Suprapubic skin (tissue), 4 donors: ENCODE data around the gene KIF5A. TPM values are rescaled to one million over a fixed set of nuclear protein-coding genes. Genes with fewer than 3 reads are reported as not detected.

Source experiments
- DNase-seq, 2 donors: peaks; one replicate each; pipeline ENCODE4 v3.0.0-alpha.2; 2019; ENCODE audit warnings: low spot score in 2 of 2
- H3K27ac ChIP-seq: fragments of 200-600 bp; sonication (generic); one replicate; pipeline ENCODE4 v1.5.1; 2019
- H3K27me3 ChIP-seq: fragments of 200-600 bp; sonication (generic); one replicate; pipeline ENCODE4 v1.5.1; 2019
- H3K36me3 ChIP-seq: fragments of 200-600 bp; sonication (generic); one replicate; pipeline ENCODE4 v1.5.1; 2019
- H3K4me1 ChIP-seq: fragments of 200-600 bp; sonication (generic); one replicate; pipeline ENCODE4 v1.5.1; 2019
- H3K4me3 ChIP-seq: fragments of 200-600 bp; sonication (generic); one replicate; pipeline ENCODE4 v1.5.1; 2019; ENCODE audit warnings: mild to moderate bottlenecking
- H3K9me3 ChIP-seq: fragments of 200-600 bp; sonication (generic); one replicate; pipeline ENCODE4 v1.5.1; 2019
- EP300 ChIP-seq: sonication (generic); formaldehyde crosslinking; IDR thresholded peaks from one replicate; pipeline ENCODE4 v1.6.1; 2017; ENCODE audit warnings: antibody characterized with exemption
- POLR2A ChIP-seq, 2 donors: fragments of 450-650 bp; IDR thresholded peaks; one replicate each; pipeline ENCODE4 v1.6.1; 2017; ENCODE audit warnings: antibody characterized with exemption in 2 of 2, mild to moderate bottlenecking in 2 of 2, moderate library complexity in 2 of 2
- POLR2AphosphoS5 ChIP-seq, 3 donors: sonication (generic); formaldehyde crosslinking; IDR thresholded peaks; one replicate each; pipeline ENCODE4 v1.6.1; 2017; ENCODE audit warnings: antibody characterized with exemption in 3 of 3
- WGBS: methylation state at CpG from one replicate; pipeline ENCODE4 v1.1.5; 2018; 5-methylcytosine and 5-hydroxymethylcytosine counted together
- total RNA-seq, 4 donors: library from RNA; depleted of rRNA; stranded (reverse); fragments of >200 nt; gene quantifications; one replicate each; pipeline ENCODE4 v1.1.0, GENCODE V29; 2016
- TF ChIP-seq, protein P1 (sequence below), 2 donors: fragments of 200-600 bp in 1 of 2; fragments of 450-650 bp in 1 of 2; sonication (generic) in 1 of 2; IDR thresholded peaks; one replicate each; pipeline ENCODE4 v1.5.1; 2016 to 2019; ENCODE audit warnings: antibody characterized with exemption in 2 of 2, mild to moderate bottlenecking in 1 of 2, moderate library complexity in 1 of 2

KIF5A gene
- total RNA-seq, 4 donors from 2014 or later = 0.08 to 0.23 TPM; not detected in 2

GRCh38 chr12:57609781-57610553, 60.1 kb downstream of the KIF5A start:
- Histone ChIP-seq H3K27ac (peak overlapping the region; percentile 73), H3K36me3 (peaks cover 6% of the 10 kb centered on the region), H3K4me3 (peak overlapping the region; percentile 77), H3K27me3 (peaks cover 21% of the 10 kb centered on the region), H3K9me3 (no peaks in the 10 kb centered on the region), H3K4me1 (peaks cover 37% of the 10 kb centered on the region)
- TF ChIP-seq, protein P1, sequence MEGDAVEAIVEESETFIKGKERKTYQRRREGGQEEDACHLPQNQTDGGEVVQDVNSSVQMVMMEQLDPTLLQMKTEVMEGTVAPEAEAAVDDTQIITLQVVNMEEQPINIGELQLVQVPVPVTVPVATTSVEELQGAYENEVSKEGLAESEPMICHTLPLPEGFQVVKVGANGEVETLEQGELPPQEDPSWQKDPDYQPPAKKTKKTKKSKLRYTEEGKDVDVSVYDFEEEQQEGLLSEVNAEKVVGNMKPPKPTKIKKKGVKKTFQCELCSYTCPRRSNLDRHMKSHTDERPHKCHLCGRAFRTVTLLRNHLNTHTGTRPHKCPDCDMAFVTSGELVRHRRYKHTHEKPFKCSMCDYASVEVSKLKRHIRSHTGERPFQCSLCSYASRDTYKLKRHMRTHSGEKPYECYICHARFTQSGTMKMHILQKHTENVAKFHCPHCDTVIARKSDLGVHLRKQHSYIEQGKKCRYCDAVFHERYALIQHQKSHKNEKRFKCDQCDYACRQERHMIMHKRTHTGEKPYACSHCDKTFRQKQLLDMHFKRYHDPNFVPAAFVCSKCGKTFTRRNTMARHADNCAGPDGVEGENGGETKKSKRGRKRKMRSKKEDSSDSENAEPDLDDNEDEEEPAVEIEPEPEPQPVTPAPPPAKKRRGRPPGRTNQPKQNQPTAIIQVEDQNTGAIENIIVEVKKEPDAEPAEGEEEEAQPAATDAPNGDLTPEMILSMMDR (IDR thresholded peaks at IDR 0.05) = no peak
- TF ChIP-seq POLR2AphosphoS5 (IDR thresholded peaks at IDR 0.05) (no peak), POLR2A (IDR thresholded peaks at IDR 0.05) (no peak), EP300 (no peak)
- 30% methylated on average over 22 of the region's 34 CpGs for WGBS
- no peak for DNase-seq

DNA sequence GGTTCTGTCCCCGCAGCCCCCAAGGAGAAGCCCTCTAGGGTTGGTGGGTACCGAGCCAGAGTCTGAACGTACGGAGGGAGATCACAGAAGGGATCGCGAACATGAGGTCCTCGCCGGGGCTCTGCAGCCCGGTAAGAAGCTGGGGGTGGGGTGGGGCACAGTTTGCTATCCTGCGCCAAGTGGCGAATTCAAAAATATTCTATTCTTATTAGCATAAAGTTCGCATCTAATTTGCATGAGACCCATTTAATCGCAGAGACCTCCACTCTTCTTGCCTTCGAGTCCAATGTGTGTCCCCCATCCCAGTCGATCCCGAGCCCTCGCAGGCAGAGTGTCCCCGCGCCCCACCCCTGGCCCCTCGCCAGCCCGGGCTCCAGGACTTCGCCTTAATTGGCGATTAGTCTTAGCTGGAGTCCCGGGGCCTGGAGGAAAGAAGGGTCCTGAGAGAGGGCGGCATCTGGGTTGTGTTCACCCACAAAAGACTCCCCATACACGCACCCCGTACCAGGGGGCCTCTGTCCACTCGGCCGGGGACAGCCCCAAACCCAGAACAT, 60.8 kb downstream of the KIF5A start:
- Histone ChIP-seq H3K27ac (peak overlapping the region; percentile 73), H3K4me3 (peak overlapping the region; percentile 77), H3K4me1 (peaks cover 30% of the 10 kb centered on the region), H3K36me3 (peaks cover 6% of the 10 kb centered on the region), H3K27me3 (peaks cover 21% of the 10 kb centered on the region), H3K9me3 (no peaks in the 10 kb centered on the region)
- no peak for DNase-seq
- 2% methylated on average over 23 of the region's 29 CpGs for WGBS
- TF ChIP-seq POLR2A (IDR thresholded peaks at IDR 0.05) (no peak), POLR2AphosphoS5 (IDR thresholded peaks at IDR 0.05) (no peak)
- TF ChIP-seq, protein P1 (IDR thresholded peaks at IDR 0.05) = no peak

DNA sequence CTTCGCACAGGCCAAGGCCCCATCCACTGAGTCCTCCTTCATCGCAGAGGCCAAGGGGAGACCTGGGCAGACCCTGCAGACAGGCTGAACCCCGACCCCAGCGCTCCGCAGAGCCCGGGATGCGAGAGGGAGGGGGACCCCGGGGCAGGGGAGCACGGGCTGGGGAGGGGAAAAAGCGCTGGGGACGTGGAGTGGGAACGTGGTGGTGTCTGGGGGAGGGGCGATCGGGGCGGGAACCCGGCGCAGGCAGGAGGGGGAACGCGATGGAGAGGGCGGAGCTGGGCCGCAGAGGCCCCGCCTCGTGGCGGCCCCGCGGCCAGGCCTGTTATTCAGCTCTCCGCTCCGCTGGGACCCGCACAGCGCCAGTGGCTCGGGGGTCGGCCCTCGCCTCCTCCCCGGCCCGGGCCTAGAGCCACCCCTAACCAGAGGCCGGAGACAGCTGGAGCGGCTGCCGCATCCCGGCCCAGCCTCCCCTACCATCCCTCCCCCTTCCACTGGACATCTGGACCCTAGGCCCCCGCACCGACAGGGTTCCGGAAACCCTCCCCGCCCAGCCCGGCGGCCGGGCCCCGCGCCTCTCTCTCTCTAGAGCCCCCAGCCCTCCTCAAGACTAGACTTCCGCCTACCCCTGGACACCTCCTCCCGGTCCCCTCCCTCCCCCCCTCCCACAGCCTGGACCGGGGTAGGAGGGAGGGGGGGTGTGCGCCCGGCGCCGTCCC, 61.4 kb downstream of the KIF5A start, which contains the start of gene ARHGEF25:
TSS of gene ARHGEF25 (plus strand) at position 328 of the 719 bp plus-strand sequence. CDS start 460 bp downstream, outside the sequence.
- TF ChIP-seq, protein P1 (IDR thresholded peaks at IDR 0.05) = no peak
- no peak for TF ChIP-seq POLR2A (IDR thresholded peaks at IDR 0.05)
- TF ChIP-seq EP300 = no peak
- TF ChIP-seq POLR2AphosphoS5 (IDR thresholded peaks at IDR 0.05) = no peak
- WGBS = 0% methylated on average over 24 of the region's 55 CpGs
- peak in 1 of 2 donors; percentile 69 for DNase-seq
- Histone ChIP-seq H3K4me3 (peak within 1 kb of the TSS; percentile 77), H3K9me3 (no peaks in the 10 kb centered on the region), H3K36me3 (peaks cover 6% of the 10 kb centered on the region), H3K27ac (peak within 1 kb of the TSS; percentile 73), H3K27me3 (peaks cover 21% of the 10 kb centered on the region), H3K4me1 (peaks cover 30% of the 10 kb centered on the region)

- DNase-seq = no peak
- Histone ChIP-seq H3K9me3 (no peaks in the 10 kb centered on the region), H3K4me3 (peak overlapping the region; percentile 77), H3K27me3 (peaks cover 21% of the 10 kb centered on the region), H3K36me3 (peaks cover 3% of the 10 kb centered on the region), H3K4me1 (peaks cover 30% of the 10 kb centered on the region), H3K27ac (peak overlapping the region; percentile 64)
- no peak for TF ChIP-seq POLR2AphosphoS5 (IDR thresholded peaks at IDR 0.05)
- no peak for TF ChIP-seq POLR2A (IDR thresholded peaks at IDR 0.05)
- no peak for TF ChIP-seq EP300
- TF ChIP-seq, protein P1 (IDR thresholded peaks at IDR 0.05) = no peak
- WGBS = 43% methylated on average over 7 of the region's 23 CpGs
Measured at GRCh38 chr12:57611827-57612710, 62.2 kb downstream of the KIF5A start.
